ENCODE data around the gene SNED1.

GRCh38 chr2:241074065-241074818, 75.8 kb downstream of the SNED1 start:
- no peak for TF ChIP-seq CTCF (IDR thresholded peaks at IDR 0.05)
- TF ChIP-seq EP300 (IDR thresholded peaks at IDR 0.05): no peak
- TF ChIP-seq POLR2A (IDR thresholded peaks at IDR 0.05): no peak
- TF ChIP-seq POLR2AphosphoS5 (IDR thresholded peaks at IDR 0.05): no peak

Data from sigmoid colon (tissue), 4 donors.